ENCODE measurements around the gene RAD51B.

Gene RAD51B

GRCh38 chr14:68612049-68612448, 792.5 kb downstream of the RAD51B start:
- Histone ChIP-seq H3K9ac (no peak overlapping the region), H3K9me3 (ENCODE audit: control insufficient read depth, low read length) (no peaks in the 10 kb centered on the region), H3K4me3 (ENCODE audit: low read depth, low read length) (no peak overlapping the region), H3K4me1 (peaks cover 3% of the 10 kb centered on the region), H3K79me2 (no peaks in the 10 kb centered on the region), H3K36me3 (ENCODE audit: control insufficient read depth, insufficient read depth, low read length) (no peaks in the 10 kb centered on the region), H3K27me3 (ENCODE audit: control insufficient read depth, insufficient read depth, low read length) (no peaks in the 10 kb centered on the region), H3K4me2 (ENCODE audit: low read length) (no peak overlapping the region), H3K27ac (no peak overlapping the region), H2AFZ (no peak overlapping the region)
- TF ChIP-seq CTCF (IDR thresholded peaks at IDR 0.05) = no peak

GRCh38 chr14:68616221-68616902, 796.8 kb downstream of the RAD51B start:
- no peak for TF ChIP-seq CTCF (IDR thresholded peaks at IDR 0.05)
- Histone ChIP-seq H3K27ac (no peak overlapping the region), H3K79me2 (no peaks in the 10 kb centered on the region), H3K9ac (no peak overlapping the region), H3K9me3 (ENCODE audit: control insufficient read depth, low read length) (no peaks in the 10 kb centered on the region), H3K4me3 (ENCODE audit: low read depth, low read length) (no peak overlapping the region), H3K4me1 (peaks cover 13% of the 10 kb centered on the region), H2AFZ (no peak overlapping the region), H3K36me3 (ENCODE audit: control insufficient read depth, insufficient read depth, low read length) (no peaks in the 10 kb centered on the region), H3K27me3 (ENCODE audit: control insufficient read depth, insufficient read depth, low read length) (no peaks in the 10 kb centered on the region), H3K4me2 (ENCODE audit: low read length) (no peak overlapping the region)

GRCh38 chr14:68619790-68620574, 800.4 kb downstream of the RAD51B start:
- no peaks in the 10 kb centered on the region for H3K27me3 ChIP-seq (ENCODE audit: control insufficient read depth, insufficient read depth, low read length)
- no peak overlapping the region for H3K9ac ChIP-seq
- H2AFZ ChIP-seq = no peak overlapping the region
- H3K36me3 ChIP-seq (ENCODE audit: control insufficient read depth, insufficient read depth, low read length) = no peaks in the 10 kb centered on the region
- H3K4me2 ChIP-seq (ENCODE audit: low read length) = no peak overlapping the region
- H3K4me3 ChIP-seq (ENCODE audit: low read depth, low read length) = no peak overlapping the region
- H3K4me1 ChIP-seq = peaks cover 16% of the 10 kb centered on the region
- no peak for TF ChIP-seq CTCF (IDR thresholded peaks at IDR 0.05)
- H3K9me3 ChIP-seq (ENCODE audit: control insufficient read depth, low read length) = no peaks in the 10 kb centered on the region
- peak overlapping the region; percentile 31 for H3K27ac ChIP-seq
- no peaks in the 10 kb centered on the region for H3K79me2 ChIP-seq

GRCh38 chr14:68621400-68622365, 802.1 kb downstream of the RAD51B start:
- no peak overlapping the region for H3K9ac ChIP-seq
- H3K4me1 ChIP-seq = peaks cover 24% of the 10 kb centered on the region
- H3K27ac ChIP-seq = peak overlapping the region; percentile 30
- no peaks in the 10 kb centered on the region for H3K79me2 ChIP-seq
- no peaks in the 10 kb centered on the region for H3K9me3 ChIP-seq (ENCODE audit: control insufficient read depth, low read length)
- no peaks in the 10 kb centered on the region for H3K36me3 ChIP-seq (ENCODE audit: control insufficient read depth, insufficient read depth, low read length)
- no peaks in the 10 kb centered on the region for H3K27me3 ChIP-seq (ENCODE audit: control insufficient read depth, insufficient read depth, low read length)
- H3K4me3 ChIP-seq (ENCODE audit: low read depth, low read length) = no peak overlapping the region
- no peak overlapping the region for H3K4me2 ChIP-seq (ENCODE audit: low read length)
- no peak for TF ChIP-seq CTCF (IDR thresholded peaks at IDR 0.05)
- peak overlapping the region; percentile 2 for H2AFZ ChIP-seq

Data from parathyroid adenoma (tissue), 2 donors.